NCI-H1105 (cell line): ENCODE data around the gene SDHB.

Source experiments
- DNase-seq: peaks from one replicate; lab custom pipeline; 2025; lab: John Stamatoyannopoulos, UW

The SDHB gene

DNA sequence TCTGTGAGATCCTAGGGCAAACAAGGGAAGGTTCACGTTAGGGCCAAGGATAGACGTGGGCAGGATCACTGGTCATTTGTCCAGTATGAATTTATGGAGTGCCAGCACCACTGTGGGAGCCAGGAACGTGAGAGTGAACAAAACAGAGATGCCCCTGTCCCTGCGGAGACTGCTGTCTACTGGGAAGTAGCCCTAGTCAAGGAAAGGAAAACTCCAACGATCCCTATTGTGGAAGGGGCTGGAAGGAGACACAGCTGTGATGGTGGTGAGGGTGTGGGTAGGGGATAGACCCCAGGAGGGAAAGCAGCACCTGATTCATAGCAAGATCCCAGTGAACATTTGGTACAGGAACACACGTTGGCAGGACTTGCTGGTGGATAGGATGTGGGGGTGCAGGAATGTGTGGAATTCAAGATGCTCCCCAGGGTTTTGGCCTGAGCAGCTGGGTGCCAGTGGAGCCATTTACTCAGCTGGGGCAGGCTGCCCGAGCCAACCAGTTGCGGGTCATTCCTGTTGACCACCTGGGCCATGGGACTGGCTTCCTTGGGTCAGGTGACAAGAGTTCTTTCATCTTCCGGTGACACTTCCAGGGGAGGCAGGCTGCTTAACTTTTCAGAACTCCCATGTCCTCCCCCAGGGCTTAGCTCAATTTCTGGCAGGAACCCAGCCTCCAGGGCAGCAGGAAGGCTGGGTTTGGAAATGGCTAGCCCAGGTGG lies 40.9 kb downstream of the SDHB start:
- no peak for DNase-seq

DNA sequence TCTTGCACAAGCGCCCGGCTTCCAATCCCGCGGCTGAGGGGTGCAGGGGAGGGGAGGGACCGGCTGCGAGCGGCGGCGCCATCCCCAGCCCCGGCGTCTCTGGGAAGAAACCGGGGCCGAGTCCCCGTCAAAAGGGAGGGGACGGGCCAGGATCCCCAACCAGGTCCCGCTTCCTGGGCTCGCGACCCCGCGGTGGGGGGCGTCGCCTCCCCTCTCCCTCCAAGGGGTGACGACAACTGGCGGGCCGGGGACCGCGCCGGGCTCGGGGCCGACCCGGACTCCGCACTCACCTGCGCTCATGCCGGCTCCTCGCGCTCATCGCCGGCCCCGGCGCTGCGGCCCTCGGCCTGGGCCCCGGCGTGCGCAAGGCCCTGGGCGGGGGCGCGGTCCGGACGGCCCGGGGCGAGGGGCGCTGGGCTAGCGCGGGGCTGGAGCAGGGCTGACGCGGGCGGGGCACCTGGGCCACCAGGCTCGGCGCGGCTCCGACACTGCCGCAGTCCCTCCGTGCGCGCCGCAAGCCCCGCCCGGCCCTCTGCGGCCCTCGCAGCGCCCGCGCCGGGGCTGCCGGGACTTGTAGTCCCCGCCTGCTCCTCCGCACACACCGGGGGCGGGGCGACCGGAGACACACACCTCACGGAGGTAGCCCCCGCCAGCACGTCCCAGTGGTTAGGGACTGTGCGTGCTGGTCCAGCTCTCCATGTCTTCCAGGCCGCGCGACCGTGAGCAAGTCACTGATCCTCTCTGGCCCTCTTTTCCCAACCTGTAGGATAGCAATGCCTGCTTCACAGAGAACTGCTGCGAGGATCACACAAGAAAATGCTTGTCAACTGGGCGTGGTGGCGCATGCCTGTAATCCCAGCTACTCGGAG lies 42.2 kb downstream of the SDHB start, which contains the start of gene ATP13A2:
Gene ATP13A2 (minus strand): TSS at position 490 of the 869 bp plus-strand sequence. CDS start 190 bp downstream, at position 300.
- DNase-seq, result peak; percentile 86

DNA sequence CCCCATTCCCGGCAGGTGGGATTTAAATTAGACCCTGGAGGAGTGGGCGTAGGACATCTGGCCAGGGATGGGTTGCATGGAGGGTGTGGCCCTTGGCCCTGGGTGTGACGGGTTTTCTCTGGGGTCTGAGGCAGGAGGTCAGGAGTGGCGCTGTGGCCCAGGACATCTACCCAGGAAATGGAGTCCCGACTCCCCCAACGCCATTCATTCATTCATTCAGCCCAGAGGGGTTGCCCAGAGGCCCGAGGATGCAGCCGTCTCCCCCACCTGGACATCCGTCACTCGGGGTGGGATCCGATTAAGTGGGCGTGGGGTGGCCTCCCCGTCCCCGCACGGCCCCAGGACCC lies 42.8 kb downstream of the SDHB start:
- DNase-seq, result no peak

DNA sequence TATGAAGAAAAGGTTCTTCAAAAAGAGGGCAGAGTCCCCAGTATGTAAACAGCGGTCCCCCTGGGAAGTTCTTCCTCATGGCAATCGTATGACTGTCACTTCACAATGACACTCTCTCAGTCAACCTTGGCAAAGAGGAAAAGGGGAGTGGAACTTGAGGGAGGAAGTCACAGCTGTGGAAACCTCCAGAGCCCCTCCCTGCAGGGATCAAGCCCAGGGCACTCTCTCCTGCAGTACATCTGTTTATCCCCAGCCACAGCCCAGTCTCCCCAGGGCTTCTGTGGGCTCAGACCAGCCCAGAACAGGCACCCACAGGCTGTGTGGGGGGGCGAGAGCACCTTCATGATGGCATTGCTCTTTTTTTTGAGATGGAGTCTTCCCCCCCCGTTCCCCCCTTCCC lies 44.1 kb downstream of the SDHB start:
- DNase-seq, result no peak

DNA sequence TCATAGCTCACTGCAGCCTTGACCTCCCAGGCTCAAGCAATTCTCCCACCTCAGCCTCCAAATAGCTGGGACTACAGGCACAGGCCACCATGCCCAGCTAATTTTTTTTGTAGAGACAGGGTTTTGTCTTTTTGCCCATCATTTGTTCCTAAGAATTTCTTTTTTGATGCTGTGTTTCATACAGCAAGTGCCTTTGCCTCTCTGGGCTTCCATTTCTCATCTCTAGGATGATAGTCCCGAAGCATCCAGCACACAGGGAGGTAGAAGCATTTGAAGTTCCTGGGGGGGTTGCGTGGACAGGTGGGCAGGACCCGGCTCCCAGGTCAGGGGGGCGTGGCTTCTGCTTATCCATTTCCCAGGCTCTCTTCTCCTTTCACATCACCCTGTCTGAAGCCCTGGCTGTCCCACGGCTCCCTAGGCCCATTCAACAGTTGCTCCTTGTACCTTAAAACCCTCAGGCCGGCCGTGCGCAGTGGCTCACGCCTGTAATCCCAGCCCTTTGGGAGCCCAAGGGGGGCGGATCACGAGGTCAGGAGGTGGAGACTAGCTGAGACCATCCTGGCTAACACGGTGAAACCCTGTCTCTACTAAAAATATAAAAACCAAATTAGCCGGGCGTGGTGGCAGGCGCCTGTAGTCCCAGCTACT lies 45.5 kb downstream of the SDHB start:
- no peak for DNase-seq

DNA sequence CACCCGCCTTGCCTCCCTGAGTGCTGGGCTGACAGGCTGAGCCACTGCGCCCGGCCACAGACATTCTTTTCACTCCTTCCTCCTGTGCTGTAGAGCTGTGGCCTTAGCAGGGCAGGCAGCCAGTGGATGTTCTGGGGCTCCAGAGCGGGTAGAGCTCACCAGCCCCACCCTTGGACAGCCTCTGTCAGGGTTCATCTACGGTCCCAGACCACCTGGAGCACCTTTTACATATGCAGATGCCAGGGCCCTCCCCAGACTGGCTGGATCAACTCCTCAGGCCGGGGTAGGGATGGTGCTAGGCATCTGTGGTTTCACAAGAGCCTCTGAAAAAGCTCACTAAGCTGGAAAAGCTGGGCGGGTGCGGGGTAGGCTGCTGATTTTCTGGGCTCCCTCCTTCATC lies 46.7 kb downstream of the SDHB start:
- no peak for DNase-seq

DNA sequence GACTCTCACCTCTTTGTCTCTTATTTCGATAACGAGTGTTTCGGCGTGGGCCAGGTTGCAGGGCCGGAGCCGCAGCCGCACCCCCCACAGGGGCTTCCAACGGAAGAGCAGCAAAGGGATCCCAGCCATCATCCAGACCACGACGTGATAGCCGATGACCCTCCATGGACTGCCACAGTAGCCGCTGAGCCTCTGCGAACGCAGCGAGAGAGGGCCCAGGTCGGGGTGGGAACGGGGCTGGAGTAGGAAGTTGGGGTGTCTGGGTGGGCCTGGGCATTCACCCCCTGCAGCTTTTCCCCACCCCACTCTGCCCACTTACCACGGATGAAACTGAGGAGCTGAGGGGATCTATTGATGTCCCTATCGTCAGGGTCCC lies 48.5 kb downstream of the SDHB start:
- no peak for DNase-seq

DNA sequence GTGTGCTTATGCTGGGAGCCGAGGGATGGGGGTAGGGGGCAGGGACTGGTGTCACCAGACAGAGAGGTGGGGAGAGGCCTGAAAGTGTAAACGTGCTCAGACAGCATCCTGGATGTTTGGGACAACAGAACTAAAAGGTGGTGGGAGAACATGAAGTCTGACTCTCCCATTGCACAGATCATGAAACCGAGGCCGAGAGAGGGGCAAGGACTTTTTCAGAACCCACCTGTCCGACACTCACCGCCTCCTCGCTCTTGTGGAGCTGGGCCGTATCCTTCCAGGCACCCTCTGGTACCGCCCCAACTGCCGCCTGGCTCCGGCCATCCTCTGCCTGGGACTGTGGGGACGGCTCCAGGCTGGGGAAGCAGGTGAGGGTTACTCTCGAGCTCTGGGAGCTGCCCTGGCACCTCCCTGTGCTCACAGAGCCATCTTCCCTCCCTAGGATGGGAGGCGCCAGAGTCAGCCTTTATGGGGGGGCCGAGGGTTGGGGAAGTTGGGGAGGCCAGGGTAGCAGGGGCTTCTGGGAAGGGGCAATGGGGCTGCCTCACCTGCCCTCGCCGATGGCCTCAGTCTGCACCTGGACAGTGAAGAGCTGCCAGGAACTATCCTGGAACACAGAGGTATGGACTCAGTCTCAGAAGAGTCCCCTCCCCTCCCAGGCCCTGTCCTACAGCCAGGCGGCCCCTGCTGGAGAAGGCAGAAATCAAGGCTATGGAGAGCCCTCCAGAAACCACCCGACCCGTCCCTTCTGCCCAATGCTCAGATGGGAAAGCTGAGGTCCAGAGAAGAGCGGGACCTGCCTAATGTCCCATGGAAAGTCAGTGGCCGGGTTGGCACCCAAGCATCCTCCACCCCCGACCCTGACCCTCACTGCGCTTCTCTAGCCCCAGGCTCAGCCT lies 49.1 kb downstream of the SDHB start:
- DNase-seq, result no peak

DNA sequence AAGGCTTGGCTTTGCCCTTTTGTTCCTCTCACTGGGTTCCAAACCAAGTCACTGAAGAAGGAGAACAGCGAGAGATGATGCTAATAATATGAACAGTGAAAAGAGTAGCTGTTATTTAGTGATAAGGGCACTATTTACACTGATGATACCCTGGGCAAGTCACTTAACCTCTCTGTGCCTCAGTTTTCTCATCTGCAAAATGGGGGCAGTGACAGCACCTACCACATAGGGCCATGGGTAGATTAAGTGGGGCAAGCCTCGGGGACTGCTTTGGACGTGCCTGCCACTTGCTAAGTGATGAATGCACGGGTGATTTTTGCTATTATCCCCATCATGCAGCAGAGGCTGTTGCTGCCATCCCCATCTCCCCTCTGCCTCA lies 51.3 kb downstream of the SDHB start:
- DNase-seq, result no peak

DNA sequence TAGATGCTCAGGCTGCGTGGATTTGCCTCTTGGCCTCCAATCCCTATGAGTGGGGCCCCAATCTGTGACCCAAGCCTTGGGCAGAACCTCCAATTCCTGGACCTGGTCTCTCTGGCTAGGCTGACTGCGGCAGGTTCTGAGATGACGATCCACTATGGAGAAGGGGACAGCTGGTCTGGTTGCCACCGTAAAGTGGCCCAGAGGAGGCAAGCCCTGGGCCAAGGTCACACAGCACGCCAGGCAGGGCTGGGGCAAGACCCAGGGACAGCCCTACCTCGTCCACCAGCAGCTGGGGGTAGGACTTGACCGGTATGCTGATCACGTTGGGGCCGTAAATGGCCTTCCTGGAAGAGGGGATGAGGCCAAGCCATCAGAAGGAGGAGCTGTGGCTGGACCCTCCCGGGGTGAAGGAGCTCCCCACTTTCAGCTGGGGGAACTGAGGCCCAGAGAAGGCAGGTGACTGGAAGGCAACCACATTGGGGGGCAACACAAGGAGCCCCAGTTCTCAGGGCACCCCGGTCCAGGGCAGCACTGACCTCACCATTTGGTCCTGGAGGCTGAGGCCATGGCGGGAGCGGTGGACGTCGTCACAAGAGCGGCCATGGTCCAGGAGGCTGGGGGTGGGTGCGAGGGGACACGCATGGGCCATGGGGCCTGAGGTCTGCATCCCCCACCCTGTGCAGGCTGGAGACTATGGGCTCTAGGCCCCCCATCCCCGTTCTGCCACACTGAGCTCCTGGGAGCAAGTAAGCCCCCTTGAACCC lies 51.9 kb downstream of the SDHB start:
- no peak for DNase-seq

DNA sequence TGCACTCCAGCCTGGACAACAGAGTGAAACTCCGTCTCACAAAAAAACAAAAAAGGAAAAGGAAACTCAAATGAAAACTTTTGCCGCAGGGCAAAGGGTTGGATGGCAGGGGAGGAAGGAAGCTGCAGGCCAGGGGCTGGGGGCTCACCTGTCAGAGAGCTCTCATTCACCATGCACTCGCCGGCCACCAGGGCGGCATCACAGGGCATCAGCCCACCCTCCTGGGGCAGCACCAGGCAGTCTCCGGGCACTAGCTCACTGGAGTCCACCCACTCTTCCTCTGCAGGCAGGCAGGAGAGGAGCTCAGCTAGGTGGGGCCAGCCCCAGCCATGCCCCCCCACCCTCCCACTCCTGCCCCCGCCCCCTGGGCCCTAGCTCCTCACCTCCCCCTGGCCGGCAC lies 54.0 kb downstream of the SDHB start:
- no peak for DNase-seq

DNA sequence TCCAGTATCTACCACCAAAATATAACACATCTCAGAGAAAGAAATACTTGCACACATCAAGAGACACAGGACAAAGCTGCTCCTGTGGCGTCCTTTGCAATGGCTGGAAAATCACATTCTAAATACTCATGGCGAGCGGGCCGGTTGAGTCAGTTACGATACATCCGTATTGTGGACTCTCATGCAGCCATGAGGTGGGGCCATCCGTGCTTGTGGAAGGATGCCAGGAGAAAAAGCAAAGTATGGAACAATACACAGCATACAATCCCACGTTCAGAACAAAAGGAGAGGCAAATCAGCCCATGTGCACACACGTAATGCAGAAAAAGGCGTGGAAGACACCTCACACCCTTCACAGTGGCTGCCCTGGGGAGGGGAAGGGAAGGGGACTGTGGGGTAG lies 55.2 kb downstream of the SDHB start:
- DNase-seq, result no peak

DNA sequence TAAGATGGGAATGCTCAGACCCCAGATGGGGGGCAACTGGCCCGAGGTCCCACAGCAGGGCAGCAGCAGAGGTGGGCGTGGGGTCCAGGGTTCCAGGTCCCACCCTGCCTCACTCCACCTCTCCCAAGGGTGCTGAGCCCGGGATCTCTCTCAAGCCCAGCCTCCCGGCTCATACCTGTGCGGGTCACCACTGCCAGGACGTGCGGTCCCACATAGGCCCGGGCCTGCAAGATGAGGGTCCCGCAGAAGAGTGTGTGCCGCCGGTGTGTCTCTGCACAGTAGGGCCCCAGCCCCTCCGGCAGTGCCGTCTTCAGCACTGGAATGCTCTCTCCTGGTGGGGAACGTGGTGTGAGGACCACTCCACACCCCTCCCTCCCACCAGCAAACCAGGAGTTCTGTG lies 57.0 kb downstream of the SDHB start:
- no peak for DNase-seq

DNA sequence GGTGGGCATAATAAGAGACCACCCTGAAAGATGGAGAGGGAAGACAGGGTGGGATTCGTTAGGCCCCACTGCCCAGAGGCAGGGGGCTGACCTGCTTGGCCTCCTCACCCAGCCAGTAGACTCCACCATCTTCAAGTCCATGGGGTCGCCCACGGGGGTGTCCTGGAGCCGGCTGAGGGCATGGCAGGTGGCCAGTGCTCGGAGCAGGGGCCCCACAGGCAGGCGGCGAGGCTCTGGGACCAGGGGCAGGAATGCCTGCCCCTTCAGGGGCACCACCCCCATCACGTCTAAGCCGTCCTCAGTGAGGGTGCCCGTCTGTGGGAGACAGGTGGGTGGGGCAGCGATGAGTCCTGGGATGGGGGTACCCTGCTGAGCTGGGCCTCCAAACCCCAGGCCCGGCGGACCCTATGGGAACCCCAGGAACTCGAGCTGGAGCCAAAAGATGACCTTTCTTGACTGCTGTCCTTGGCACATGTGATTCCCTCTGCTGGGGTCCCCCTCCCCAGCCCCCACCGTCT lies 60.3 kb downstream of the SDHB start:
- DNase-seq, result no peak

DNA sequence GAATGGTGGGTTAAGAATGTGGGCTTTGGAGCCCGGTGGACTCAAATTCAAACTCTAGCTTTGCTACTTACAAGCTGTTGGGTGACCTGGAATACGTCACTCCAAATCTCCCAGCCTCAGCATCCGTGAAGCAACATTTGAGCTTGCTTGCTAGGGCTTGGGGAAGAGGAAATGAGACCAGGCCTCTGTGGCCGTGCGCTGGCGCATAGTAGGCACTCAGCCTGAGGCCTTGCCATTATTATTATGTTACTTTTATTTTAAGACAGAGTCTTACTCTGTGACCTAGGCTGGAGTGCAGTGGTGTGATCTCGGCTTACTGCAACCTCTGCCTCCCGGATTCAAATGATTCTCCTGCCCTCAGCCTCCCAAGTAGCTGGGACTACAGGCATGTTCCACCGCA lies 61.2 kb downstream of the SDHB start:
- no peak for DNase-seq

DNA sequence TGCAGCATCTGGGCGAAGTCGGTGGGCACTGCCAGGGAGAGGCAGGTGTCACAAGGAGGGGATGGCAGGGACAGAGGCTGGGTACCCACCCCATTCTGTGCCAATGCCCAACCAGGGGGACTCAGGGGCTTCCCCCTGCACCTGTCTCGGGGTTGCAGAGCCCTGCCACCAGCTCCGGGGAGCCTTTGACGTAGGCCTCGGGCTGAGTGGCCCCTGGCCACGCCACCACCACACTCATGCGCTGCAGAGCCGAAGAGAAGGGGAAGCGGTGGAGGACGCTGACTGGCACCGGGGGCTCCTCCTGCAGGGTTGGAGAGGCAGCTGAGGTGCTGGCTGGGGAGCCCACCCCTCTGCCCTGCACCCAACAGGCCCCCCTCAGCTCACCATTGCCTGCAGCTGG lies 61.7 kb downstream of the SDHB start:
- no peak for DNase-seq

DNA sequence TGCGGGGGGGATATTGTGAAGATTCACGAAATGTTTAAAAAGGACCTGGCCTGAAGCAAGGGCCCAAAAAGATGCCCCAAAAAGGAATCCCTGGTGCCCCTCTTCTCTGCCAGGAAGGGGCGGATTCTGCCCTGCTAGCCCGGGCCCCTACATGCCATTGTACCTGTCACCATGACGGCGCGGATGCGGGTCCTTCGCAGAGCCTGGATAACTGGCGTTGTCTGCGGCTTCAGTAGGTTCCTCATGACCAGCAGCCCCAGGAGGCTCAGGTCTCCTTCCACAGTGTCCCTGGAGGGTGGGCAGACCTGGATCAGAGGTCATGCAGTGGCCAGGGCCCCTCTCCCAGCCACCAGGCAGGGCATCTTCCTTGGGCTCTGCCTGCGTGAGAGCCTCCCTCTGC lies 62.3 kb downstream of the SDHB start:
- no peak for DNase-seq

DNA sequence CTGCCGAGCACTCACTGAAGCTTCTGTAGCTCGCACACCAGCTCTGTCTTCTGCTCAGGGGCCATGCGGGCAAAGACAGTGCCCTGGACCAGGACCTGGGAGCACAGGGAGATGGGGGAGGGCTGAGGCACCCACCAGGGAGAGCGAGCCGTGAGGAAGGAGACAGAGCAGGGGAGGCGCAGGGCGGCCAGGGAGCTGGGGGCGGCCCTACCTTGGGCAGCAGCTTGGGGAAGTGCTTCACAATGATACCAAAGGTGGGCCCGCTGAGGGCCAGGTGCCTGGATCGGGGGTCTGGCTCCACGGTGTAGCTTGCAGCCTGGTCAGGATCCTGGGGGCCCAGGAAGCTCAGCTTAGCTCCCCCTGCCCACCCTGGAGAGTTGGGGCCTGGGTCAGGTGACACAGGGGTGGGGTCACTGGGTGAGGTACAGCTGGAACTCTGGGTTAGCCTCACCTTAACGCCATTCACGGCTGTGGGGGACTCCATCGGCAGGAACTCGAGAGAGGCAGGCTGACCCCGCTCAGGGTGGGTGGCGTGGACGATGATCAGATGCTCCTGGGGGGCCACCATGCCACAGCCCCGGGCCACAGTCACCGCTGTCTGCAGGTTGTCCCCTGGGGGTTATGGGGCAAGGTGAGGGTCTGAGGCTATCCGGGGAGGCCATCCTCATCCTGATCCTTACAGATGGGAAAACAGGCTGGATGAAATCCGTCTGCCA lies 64.0 kb downstream of the SDHB start:
- DNase-seq, result no peak

DNA sequence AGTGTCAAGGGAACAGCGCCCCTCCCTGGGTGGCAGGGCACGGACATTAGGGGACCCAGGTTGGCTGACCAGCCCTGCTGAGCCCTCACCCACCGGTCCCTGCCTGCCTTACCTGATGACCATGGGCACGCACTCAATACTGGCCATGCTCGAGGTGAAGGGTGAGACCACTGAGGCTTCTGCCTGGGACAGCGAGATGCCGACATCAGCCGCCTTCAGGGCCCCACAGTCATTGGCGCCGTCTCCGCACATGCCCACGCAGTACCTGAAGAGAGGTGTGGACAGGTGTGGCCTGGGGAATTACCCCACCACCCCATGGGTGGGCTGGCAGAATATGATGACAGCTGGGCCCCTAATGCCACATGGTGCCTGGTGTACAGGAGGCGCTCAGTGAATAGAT lies 65.6 kb downstream of the SDHB start:
- no peak for DNase-seq

DNA sequence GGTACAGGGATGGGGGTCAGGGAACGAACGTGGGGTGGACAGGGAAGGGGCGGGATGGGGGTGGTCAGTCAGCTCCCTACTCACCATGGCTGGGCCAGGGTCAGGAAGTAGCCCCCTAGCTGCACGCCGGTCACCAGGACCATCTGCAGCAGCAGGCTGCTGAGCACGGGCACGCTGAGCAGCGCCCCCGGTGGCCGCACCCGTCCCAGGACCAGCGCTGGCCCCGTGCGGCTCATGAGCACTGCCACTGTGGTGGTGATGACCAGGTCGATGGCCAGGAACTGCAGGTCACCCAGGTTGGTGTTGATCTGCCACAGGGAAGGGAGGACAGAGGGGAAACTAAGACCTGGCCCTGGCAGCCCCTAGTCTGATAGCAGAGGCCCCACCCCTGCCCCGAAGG lies 66.9 kb downstream of the SDHB start:
- no peak for DNase-seq
